HepG2 (cell line): ENCODE data around the gene KISS1R. TPM values are rescaled to one million over a fixed set of nuclear protein-coding genes. Genes with fewer than 3 reads are reported as not detected.

Experiments
- AGO1 ChIP-seq: fragments of 200-400 bp; formaldehyde crosslinking; IDR thresholded peaks from 2 replicates; pipeline ENCODE4 v1.6.1; 2017; ENCODE audit warnings: mild to moderate bottlenecking, low read depth, low read length, moderate library complexity; ENCODE audit not compliant: poor library complexity, severe bottlenecking
- FOSL1 ChIP-seq: sonication (generic); formaldehyde crosslinking; IDR thresholded peaks from 2 replicates; pipeline ENCODE4 v1.9.0; 2021; ENCODE audit warnings: missing genetic modification reagents, borderline replicate concordance
- KLF15 ChIP-seq: sonication (generic); formaldehyde crosslinking; IDR thresholded peaks from 2 replicates; pipeline ENCODE4 v1.8.1; 2023; ENCODE audit warnings: borderline replicate concordance, mild to moderate bottlenecking, inconsistent platforms, missing genetic modification reagents, mixed read lengths
- MED8 ChIP-seq: sonication (generic); formaldehyde crosslinking; IDR thresholded peaks from 2 replicates; pipeline ENCODE4 v1.8.1; 2023; ENCODE audit warnings: mild to moderate bottlenecking, missing genetic modification reagents; ENCODE audit not compliant: insufficient replicate concordance
- MTA1 ChIP-seq: sonication (generic); formaldehyde crosslinking; IDR thresholded peaks from 2 replicates; pipeline ENCODE4 v1.4.0; 2020; ENCODE audit warnings: missing genetic modification reagents, mild to moderate bottlenecking, borderline replicate concordance
- MZF1 ChIP-seq: sonication (generic); formaldehyde crosslinking; IDR thresholded peaks from 2 replicates; pipeline ENCODE4 v1.8.1; 2023; ENCODE audit warnings: mild to moderate bottlenecking, missing genetic modification reagents, borderline replicate concordance
- NKX3-1 ChIP-seq: sonication (generic); formaldehyde crosslinking; IDR thresholded peaks from 2 replicates; pipeline ENCODE4 v1.5.0; 2020; ENCODE audit warnings: missing genetic modification reagents
- PAF1 ChIP-seq: IDR thresholded peaks from 2 replicates; pipeline ENCODE4 v1.6.1; 2016; ENCODE audit warnings: missing genetic modification reagents, missing compliant biosample characterization
- RBFOX2 ChIP-seq: fragments of 200-400 bp; formaldehyde crosslinking; IDR thresholded peaks from 2 replicates; pipeline ENCODE4 v1.6.1; 2017; ENCODE audit warnings: low read depth, mild to moderate bottlenecking, low read length
- SMAD3 ChIP-seq: sonication (generic); formaldehyde crosslinking; IDR thresholded peaks from 2 replicates; pipeline ENCODE4 v1.4.0; 2020; ENCODE audit warnings: missing genetic modification reagents
- SSRP1 ChIP-seq: IDR thresholded peaks from 2 replicates; pipeline ENCODE4 v1.6.1; 2016; ENCODE audit warnings: control low read depth
- TP53 ChIP-seq: sonication (generic); formaldehyde crosslinking; conservative IDR thresholded peaks from 2 replicates; pipeline ENCODE4 v1.4.0; 2020; ENCODE audit warnings: missing genetic modification reagents
- ZBTB42 ChIP-seq: sonication (generic); formaldehyde crosslinking; IDR thresholded peaks from 2 replicates; pipeline ENCODE4 v1.5.0; 2020; ENCODE audit warnings: mild to moderate bottlenecking, missing genetic modification reagents
- ZFP36L2 ChIP-seq: sonication (generic); formaldehyde crosslinking; IDR thresholded peaks from 2 replicates; pipeline ENCODE4 v1.4.0; 2020; ENCODE audit warnings: missing genetic modification reagents
- ZMAT3 ChIP-seq: sonication (generic); formaldehyde crosslinking; conservative IDR thresholded peaks from 2 replicates; pipeline ENCODE4 v1.7.0; 2021; ENCODE audit warnings: missing genetic modification reagents
- ZNF253 ChIP-seq: sonication (generic); formaldehyde crosslinking; IDR thresholded peaks from 2 replicates; pipeline ENCODE4 v1.8.0; 2022; ENCODE audit warnings: mild to moderate bottlenecking, missing genetic modification reagents, borderline replicate concordance
- ZNF577 ChIP-seq: sonication (generic); formaldehyde crosslinking; IDR thresholded peaks from 2 replicates; pipeline ENCODE4 v1.4.0; 2020; ENCODE audit warnings: mild to moderate bottlenecking, low read depth, missing genetic modification reagents, borderline replicate concordance
- ZNF772 ChIP-seq: sonication (generic); formaldehyde crosslinking; IDR thresholded peaks from 2 replicates; pipeline ENCODE4 v1.5.0; 2020; ENCODE audit warnings: mild to moderate bottlenecking, missing genetic modification reagents
- polyA plus RNA-seq, 8 experiments: library from polyadenylated mRNA; depleted of rRNA in 3 of 8; stranded (reverse) in 7 of 8; unstranded in 1 of 8; fragments of >200 nt; fragmentation: Illumina TruSeq in 4 of 8; extraction: Trizol in 4 of 8; gene quantifications; 2 replicates each; pipeline versions ENCODE4 v1.2.1 to v1.2.3, GENCODE V29; 2011 to 2016; ENCODE audit warnings: low read depth in 4 of 8, missing spikeins in 1 of 8, mixed read lengths in 1 of 8; ENCODE audit not compliant: insufficient read depth in 1 of 8
- total RNA-seq, 5 experiments: library from RNA; depleted of rRNA; stranded (reverse); fragments of >200 nt; fragmentation: Illumina TruSeq; extraction: Trizol; gene quantifications; 2 replicates each; pipeline ENCODE4 v1.2.3, GENCODE V29; 2016; ENCODE audit warnings: low read depth in 1 of 5
- TF ChIP-seq, protein P1 (sequence below): sonication (generic); formaldehyde crosslinking; IDR thresholded peaks from 2 replicates; pipeline ENCODE4 v1.9.0; 2021; ENCODE audit warnings: missing genetic modification reagents, borderline replicate concordance
- TF ChIP-seq, protein P2 (sequence below): sonication (generic); formaldehyde crosslinking; IDR thresholded peaks from 2 replicates; pipeline ENCODE4 v1.5.1; 2020; ENCODE audit warnings: missing genetic modification reagents, mild to moderate bottlenecking, borderline replicate concordance
- TF ChIP-seq, protein P3 (sequence below): sonication (generic); formaldehyde crosslinking; conservative IDR thresholded peaks from 2 replicates; pipeline ENCODE4 v1.4.0; 2020; ENCODE audit warnings: missing genetic modification reagents
- TF ChIP-seq, protein P4 (sequence below): sonication (generic); formaldehyde crosslinking; IDR thresholded peaks from 2 replicates; pipeline ENCODE4 v1.5.0; 2020; ENCODE audit warnings: mild to moderate bottlenecking, missing genetic modification reagents

KISS1R gene
- total and polyA plus RNA-seq, 2 of the 13 experiments (the other 11 are each of a cell fraction or from before 2014, with no cell fraction given), result 1.1 to 10.2 TPM

DNA sequence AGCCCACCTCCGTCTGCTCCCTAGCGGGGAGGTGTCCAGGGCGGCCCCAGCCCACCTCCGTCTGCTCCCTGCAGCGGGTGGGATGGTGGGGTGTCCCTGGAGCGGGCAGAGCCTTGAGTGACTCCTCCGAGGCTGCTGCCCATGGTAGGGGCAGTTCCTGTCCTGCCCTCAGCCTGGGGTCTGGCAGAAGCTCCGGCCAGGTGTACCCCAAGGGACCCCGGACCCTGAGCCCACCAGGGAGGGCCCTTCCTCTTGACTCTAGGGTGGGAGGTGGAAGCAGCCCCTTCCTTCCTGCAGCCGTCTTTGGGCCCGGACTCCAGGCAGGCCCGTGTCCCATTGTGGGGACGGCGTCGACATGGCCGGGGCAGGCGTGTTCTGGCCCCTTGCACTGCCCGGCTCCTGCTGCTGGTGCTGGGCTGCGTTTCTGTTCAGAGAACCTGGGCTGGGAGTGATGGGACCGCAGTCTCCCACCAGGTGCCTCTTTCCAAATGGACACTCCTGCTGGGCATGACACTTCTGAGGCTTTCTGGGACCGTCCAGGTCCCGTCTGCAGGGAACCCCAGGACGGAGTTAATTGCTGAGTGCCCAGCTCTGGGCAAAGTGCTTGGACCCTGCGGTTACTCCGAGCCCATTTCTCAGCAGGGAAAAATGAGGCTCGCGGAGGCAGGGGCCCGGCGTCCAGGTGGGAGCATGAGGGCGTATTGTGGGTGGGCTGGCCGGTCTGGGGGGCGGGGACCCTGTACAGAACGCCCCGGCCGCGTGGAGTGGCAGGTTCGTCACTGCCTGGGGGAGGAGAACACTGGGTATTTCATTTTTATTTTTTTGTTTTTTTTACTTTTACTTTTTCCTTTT, 28.5 kb downstream of the KISS1R start (continued):
- TF ChIP-seq, protein P1, sequence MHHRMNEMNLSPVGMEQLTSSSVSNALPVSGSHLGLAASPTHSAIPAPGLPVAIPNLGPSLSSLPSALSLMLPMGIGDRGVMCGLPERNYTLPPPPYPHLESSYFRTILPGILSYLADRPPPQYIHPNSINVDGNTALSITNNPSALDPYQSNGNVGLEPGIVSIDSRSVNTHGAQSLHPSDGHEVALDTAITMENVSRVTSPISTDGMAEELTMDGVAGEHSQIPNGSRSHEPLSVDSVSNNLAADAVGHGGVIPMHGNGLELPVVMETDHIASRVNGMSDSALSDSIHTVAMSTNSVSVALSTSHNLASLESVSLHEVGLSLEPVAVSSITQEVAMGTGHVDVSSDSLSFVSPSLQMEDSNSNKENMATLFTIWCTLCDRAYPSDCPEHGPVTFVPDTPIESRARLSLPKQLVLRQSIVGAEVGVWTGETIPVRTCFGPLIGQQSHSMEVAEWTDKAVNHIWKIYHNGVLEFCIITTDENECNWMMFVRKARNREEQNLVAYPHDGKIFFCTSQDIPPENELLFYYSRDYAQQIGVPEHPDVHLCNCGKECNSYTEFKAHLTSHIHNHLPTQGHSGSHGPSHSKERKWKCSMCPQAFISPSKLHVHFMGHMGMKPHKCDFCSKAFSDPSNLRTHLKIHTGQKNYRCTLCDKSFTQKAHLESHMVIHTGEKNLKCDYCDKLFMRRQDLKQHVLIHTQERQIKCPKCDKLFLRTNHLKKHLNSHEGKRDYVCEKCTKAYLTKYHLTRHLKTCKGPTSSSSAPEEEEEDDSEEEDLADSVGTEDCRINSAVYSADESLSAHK (CRISPR knock-in tag), result no peak
- TF ChIP-seq FOSL1 (CRISPR knock-in tag), result no peak
- TF ChIP-seq MED8 (CRISPR knock-in tag), result peak; percentile 40
- no peak for TF ChIP-seq ZBTB42 (CRISPR knock-in tag)
- no peak for TF ChIP-seq MTA1 (CRISPR knock-in tag)
- TF ChIP-seq RBFOX2, result no peak; the same call in 1 of the 2 replicates
- no peak for TF ChIP-seq NKX3-1 (CRISPR knock-in tag)
- no peak for TF ChIP-seq PAF1
- TF ChIP-seq MZF1, result no peak
- no peak for TF ChIP-seq ZNF253 (CRISPR knock-in tag)
- no peak for TF ChIP-seq ZFP36L2 (CRISPR knock-in tag)
- no peak for TF ChIP-seq AGO1
- 0 out of 2 replicates have a peak, but pooled peaks have one; percentile 33 for TF ChIP-seq SSRP1
- TF ChIP-seq ZMAT3, result no peak
- TF ChIP-seq KLF15 (CRISPR knock-in tag), result no peak
- no peak for TF ChIP-seq ZNF577 (CRISPR knock-in tag)
- no peak for TF ChIP-seq ZNF772 (CRISPR knock-in tag)
- no peak for TF ChIP-seq TP53 (CRISPR knock-in tag)
- TF ChIP-seq, protein P2, sequence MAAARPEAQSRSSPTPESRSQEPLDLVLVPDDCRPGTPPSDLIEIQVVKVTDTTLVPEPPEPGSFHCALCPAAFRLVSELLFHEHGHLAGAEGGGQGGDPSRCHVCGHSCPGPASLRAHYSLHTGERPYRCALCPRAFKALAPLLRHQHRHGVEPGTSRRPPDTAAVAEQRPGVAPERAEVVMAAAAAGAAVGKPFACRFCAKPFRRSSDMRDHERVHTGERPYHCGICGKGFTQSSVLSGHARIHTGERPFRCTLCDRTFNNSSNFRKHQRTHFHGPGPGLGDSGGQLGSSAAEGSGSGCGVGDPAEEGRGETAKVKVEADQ, result no peak
- TF ChIP-seq, protein P3, sequence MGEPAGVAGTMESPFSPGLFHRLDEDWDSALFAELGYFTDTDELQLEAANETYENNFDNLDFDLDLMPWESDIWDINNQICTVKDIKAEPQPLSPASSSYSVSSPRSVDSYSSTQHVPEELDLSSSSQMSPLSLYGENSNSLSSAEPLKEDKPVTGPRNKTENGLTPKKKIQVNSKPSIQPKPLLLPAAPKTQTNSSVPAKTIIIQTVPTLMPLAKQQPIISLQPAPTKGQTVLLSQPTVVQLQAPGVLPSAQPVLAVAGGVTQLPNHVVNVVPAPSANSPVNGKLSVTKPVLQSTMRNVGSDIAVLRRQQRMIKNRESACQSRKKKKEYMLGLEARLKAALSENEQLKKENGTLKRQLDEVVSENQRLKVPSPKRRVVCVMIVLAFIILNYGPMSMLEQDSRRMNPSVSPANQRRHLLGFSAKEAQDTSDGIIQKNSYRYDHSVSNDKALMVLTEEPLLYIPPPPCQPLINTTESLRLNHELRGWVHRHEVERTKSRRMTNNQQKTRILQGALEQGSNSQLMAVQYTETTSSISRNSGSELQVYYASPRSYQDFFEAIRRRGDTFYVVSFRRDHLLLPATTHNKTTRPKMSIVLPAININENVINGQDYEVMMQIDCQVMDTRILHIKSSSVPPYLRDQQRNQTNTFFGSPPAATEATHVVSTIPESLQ, result no peak
- TF ChIP-seq, protein P4, sequence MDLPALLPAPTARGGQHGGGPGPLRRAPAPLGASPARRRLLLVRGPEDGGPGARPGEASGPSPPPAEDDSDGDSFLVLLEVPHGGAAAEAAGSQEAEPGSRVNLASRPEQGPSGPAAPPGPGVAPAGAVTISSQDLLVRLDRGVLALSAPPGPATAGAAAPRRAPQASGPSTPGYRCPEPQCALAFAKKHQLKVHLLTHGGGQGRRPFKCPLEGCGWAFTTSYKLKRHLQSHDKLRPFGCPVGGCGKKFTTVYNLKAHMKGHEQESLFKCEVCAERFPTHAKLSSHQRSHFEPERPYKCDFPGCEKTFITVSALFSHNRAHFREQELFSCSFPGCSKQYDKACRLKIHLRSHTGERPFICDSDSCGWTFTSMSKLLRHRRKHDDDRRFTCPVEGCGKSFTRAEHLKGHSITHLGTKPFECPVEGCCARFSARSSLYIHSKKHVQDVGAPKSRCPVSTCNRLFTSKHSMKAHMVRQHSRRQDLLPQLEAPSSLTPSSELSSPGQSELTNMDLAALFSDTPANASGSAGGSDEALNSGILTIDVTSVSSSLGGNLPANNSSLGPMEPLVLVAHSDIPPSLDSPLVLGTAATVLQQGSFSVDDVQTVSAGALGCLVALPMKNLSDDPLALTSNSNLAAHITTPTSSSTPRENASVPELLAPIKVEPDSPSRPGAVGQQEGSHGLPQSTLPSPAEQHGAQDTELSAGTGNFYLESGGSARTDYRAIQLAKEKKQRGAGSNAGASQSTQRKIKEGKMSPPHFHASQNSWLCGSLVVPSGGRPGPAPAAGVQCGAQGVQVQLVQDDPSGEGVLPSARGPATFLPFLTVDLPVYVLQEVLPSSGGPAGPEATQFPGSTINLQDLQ (CRISPR knock-in tag), result no peak
- no peak for TF ChIP-seq SMAD3 (CRISPR knock-in tag)
